Stimulated activated CD4-positive, alpha-beta T cell treated with anti-CD3 and anti-CD28 coated beads, Interleukin-15, amount 100 ng/mL, for 1 hour (primary cell): Measurements from ENCODE around the gene PABPC3.

Experiments
- DNase-seq, 2 donors: peaks; one replicate each; pipeline ENCODE4 v3.0.0-alpha.2; 2020; ENCODE audit warnings: low read depth in 1 of 2, low spot score in 1 of 2

PABPC3 gene

DNA sequence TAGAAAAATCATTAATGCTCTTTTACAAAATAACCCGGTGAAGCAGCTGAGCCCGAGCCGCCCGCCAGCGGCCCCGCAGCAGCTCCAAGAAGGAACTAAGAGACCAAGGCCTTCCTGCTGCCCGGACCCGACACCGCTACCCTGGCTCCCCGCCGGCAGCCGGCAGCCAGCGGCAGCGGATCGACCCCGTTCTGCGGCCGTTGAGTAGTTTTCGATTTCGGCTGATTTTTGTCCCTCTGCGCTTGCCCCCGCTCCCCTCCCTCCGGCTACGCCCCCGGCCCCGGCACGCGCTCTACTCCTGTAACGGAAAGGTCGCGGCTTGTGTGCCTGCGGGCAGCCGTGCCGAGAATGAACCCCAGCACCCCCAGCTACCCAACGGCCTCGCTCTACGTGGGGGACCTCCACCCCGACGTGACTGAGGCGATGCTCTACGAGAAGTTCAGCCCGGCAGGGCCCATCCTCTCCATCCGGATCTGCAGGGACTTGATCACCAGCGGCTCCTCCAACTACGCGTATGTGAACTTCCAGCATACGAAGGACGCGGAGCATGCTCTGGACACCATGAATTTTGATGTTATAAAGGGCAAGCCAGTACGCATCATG, at the start of gene PABPC3:
Gene PABPC3 (plus strand): TSS at position 286 of the 603 bp plus-strand sequence. CDS start 63 bp downstream, at position 349.
- DNase-seq: no peak

DNA sequence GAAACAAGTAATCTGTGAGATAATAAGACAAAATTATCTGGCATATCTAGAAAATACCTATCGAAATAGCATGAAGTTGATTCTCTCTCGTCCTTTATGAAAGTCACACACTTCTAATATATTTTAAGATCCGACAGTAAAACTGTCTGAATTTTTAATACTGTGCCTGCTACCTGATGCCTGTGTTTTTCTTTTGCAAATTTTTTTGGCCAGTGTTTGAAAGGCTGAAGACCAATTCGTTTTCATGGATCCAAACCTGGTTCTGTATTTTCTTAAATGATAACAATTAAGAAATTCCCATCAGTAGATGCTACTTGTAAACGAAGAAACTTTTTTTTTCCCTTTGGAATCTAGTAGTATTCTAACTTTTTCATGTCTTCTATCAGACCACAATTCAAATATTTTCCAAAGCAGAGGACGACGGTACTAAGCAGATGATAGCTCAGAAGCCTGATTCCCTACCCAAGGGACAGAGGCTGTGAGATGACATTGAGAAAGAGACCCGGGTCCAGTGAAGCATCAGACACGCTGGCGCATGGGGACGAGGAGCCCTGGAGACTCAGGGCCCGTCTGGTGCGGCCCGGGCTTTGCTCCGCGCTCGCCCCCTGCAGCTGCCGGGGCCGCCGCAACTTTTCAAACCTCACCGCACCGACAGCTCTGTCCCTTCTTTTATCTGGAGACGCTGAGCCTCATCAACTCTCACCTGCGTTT, 49.5 kb upstream of the PABPC3 start:
- DNase-seq: no peak

DNA sequence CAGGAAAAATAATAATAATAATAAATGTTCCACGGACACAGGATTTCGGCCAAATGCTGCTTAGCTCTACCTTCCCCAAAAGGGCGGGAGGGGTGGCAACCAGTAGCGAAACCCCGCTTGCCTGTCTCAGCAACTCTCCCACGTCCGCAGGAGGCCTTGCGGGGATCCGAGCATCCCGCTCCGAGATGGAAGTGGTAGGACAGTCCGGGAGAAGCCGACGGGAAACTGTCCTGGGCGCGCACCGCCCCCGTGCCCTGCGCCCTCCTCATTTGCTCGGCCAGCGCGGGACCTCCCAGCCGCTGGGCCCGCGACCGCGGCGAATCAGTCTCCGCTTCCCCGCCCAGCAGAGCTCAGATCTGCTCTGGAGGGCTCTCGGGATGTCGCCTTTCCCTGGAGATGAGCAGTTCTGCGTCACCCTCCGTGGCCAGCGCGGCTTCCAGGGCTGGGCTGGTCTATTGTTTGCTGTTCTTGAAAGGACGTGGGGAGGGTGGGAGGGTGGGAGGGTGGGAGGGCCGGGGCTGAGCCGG, 48.9 kb upstream of the PABPC3 start:
- no peak for DNase-seq

DNA sequence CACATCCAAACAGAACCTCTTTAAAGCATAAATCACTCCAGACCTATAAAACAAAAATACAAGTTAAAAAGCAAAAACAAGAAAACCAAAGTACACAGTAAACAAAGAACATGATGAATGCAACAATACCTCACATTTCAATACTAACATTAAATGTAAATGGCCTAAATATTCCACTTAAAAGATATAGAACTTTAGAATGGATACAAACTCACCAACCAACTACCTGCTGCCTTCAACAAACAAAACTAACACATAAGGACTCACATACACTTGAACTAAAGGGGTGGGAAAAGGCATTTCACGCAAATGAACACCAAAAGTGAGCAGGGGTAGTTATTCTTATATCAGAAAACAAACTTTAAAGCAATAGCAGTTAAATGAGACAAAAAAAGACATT, 44.9 kb upstream of the PABPC3 start:
- DNase-seq: no peak

DNA sequence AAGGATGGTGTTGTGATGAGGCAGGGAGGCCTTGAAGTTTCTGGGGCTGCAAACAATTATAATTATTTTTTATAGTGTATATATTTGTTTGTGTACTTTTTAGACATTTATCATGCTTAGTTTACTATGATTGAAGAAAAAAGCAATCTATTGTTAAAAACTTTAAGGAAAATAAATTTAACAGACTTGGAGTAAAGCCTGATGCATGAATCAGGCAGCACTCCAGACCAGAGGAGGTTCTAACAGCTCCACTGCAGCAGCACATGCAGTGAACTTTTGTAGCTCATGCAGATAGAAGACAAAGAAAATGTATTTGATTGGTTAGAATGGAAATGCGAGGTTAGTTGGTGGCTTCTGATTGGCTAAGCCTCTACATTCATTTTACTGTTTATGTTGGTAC, 36.8 kb upstream of the PABPC3 start:
- DNase-seq: no peak

DNA sequence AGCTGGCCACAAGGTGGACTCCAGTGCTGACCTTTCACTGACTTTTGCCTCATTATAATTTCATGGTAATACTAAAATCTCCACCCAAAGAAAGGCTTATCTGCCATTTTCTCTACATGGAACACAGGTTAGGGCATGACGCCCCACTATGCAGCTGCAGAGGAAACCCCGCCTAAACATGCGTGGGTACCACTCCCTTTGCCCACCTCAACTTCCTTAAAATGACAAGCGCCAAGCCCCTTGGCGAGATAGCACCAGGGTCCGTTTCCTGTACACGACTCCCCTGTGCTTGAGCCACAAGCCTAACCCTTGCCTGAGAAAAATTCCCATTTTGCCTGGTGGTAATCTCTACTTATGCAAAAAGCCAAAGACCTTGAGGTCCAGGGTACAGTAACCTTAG, 36.0 kb upstream of the PABPC3 start:
- DNase-seq: no peak

DNA sequence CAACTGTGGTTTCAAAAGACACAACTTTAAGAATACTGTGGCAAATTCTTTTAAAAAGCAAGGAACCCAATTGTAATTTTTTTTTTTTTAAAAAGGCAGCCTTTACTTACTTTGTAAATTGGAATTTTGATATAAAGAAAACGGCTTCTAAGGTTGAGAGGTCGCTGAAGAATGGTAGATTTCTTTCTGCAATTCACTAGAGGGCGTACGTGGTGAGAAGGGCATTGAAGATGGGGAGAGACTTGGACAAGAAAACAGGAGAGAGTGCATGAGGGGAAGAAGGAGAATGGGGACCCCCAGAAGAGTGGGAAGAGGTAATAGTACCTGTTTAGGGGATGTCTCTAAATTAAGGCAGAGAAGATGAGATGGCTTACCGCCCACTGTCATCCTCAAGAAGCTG, 33.5 kb upstream of the PABPC3 start:
- no peak for DNase-seq

DNA sequence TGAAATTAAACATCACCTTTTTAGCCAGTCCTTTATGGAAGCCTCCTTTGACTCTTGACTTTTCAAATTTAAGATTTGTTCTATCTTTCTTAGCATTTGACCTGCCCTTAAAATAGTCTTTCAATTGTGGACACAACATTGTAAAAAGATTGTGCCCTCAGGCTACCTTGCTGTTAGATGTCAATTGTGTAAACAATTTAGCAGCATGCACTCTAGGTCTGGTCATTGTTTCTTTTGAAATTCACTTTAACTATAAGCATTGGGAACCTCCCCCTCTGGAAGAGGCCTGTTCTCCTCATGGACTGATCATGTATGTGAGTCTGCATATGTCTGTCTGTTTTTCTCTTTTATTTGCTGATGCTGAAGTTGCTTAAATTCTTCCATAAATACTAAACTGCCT, 31.5 kb upstream of the PABPC3 start:
- no peak for DNase-seq

DNA sequence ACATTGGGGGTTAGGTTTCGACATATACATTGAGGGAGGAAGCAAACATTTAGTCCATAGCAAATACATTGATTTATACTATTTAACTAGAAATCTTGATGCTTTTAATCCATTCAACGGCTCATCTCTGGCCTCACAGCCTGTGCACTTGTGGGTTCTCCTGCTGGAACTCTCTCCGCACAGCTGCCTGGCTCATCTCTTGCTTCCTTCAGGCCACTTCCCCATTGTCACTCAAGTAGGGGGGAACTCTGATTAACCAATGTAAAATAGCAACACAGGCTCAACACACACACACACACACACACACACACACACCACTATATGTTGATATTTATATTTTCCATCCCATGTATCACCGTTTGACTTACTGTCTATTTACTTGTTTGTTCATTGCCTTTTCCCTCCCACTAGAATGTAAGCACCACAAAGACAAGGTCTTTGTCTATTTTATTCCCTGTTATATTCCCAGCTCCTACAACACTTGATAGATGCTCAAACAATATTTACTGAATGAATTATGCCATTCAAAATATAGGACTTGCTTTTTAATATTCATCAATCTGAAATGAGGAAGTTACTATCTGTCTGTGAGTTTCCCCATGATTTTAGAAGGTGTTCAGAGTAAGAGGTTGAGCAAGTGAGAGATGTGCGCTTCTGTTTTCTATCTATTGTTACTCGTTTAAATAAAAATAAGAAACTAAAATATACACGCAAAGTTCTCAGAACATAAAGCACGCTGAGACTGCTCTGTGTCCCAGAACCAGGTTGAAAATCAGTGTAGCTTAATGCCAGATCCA, 29.8 kb upstream of the PABPC3 start:
- no peak for DNase-seq

DNA sequence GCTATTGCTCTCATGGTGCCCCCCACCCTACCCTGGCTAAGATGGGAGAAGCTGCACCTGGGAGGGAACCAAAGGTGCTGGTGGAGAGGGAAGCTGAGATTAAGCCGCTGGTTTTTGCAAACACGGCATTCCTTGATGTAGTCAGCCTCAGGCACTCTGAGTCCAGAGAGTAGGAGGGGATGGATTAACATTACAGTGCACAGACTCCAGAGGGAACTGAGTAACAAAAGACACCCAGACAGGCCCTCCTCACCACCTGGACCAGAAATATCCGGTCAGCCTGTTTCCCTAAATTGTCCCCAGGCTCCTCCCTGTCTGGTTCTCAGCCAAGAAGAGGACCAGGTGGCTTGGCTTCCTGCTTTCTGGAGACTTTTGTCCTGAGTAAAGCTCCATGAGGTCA, 28.9 kb upstream of the PABPC3 start:
- no peak for DNase-seq

DNA sequence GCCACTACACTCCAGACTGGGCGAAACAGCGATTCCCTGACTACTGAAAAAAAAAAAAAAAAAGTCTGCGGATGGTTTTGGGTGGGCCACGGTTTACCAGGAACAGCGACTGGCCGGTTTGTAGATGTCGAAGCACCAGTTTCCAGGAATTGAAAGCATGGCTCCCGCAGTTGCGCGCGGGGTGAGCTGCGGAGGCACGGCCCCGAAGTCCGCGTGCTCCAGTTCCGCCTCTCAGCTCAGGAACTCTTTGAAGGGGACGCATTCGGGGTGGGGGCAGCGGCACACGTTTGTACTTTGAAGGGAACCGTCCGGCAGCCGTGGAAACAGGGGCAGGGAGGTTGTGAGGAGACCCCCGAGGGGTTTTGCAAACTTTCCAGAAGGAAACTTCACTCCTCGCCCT, 27.1 kb upstream of the PABPC3 start:
- DNase-seq: no peak

DNA sequence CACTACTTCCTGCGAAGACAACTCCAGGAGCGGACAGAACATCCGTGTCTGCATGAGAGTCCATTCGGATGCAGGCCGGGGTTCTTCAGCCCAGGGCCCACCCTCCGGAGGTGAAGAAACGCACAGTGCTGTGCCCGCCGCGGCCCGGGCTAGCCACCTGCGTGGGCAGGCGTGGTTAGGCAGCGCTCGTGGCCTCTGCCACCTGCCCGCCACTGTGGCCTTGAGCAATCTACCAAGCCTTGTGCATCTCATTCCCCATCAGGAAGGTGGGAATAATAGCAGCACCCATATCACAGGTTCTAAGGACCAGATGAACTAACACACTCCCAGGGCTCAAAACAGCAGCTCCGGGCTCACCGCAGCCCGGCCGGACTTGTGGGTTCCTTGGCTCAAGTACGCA, 26.7 kb upstream of the PABPC3 start:
- DNase-seq: no peak

DNA sequence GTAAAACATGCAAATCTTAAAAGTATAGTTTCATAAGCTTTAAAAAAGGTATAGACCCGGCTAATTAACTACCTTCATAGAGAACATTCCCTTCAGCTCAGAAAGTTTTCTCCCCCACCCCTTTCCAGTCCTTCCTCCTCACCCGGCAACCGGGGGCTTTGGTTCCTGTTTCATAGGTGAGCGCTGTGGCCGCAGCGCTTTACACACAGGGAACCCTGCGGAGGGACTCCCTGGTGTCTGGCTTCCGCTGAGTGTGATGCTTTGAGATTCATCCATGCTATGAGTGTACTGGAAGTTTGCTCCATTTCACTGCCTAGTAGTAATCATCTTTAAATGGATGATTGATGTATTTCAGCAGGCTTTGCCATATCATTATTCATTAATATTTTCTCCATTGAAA, 26.0 kb upstream of the PABPC3 start:
- DNase-seq: no peak

DNA sequence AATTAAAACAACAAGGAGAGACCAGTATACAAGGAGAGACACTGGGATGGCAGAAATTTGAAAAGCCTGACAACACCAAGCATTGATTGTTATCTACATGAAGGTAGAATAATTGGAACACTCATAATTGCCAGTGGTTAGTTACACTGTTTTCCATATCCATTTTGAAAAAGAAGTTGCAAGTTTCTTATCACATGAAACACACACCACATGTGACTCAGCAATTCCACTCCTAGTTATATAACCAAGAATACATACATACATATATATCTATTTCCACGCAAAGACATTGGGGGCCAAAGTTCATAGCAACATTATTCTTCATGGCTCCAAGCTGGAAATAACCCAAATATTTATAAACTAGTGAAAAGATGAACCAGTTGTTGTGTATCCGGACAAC, 15.2 kb upstream of the PABPC3 start:
- DNase-seq: no peak

DNA sequence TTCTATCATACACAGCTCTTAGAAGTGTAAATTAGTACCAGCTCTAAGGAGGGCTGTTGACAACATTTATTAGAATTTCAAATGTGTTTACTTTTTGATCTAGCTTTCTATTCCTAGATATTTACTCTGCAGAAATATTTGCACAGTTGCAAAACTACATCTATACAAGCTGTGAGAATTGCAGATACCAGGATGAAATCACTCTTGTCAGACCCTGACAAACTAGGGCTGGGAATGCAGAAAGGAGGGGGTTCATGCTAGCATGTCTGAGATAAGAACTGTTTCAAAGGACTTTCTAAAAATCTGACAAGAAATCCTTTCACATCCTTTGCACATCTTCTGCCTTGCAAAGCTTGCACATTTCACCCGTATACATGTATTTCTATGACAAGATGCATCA, 11.8 kb upstream of the PABPC3 start:
- DNase-seq: no peak

DNA sequence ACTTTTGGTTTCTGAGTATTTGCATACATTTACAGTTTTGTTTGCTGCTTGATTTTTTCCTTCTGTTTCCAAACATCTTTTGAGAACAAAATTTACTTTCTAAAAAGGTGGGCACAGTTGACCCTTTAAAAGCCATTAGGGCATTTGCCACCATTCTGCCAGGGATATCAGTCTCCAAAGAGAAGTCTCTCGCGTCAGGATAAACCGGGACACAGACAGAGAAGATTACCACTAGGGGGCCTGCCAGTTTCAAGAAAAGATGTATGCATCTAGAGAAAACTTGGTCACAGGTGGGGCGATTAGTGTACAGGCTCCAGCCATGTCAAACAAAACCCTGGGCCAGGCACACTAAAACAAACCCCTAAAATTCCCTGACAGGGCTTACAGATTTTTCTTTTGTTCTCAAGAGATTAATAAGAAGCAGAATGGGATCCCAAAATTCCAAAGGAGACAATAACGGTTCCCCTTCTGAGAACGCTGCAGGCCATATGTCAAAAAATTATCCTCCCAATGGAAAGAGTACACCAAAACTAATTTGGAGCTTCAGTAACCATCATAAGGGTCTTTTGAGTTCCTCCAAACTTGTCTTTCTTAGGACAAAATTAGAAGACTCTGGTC, 10.7 kb upstream of the PABPC3 start:
- DNase-seq: no peak

DNA sequence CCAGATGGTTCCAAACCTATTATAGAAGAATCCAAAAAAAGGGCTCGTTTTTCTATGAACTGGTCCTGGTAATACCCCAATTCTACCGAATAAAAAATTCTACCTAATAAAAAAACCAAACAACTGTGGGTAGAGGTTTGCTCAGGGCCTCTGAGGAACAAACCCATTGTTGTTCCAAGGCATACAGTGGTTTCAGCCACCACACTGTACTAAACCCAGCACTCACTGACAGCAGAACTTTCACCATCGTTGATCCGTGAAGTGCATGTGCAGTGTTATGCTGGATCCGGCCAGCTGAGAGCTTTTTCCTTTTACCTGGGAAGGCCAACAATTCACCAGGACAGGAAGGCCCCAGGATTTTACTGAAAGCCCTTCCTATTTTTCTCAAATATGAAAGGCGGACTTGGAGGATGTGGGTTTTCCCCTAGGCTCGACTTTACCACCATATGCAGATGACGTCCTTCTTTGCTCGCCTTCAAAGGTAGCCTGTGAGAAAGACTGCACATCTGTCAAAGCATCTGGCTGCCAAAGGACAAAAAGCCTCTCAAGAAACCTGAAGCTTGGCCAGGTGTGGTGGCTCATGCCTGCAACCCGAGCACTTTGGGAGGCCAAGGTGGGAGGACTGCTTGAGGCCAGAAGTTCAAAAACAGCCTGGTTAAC, 7.2 kb upstream of the PABPC3 start:
- no peak for DNase-seq

DNA sequence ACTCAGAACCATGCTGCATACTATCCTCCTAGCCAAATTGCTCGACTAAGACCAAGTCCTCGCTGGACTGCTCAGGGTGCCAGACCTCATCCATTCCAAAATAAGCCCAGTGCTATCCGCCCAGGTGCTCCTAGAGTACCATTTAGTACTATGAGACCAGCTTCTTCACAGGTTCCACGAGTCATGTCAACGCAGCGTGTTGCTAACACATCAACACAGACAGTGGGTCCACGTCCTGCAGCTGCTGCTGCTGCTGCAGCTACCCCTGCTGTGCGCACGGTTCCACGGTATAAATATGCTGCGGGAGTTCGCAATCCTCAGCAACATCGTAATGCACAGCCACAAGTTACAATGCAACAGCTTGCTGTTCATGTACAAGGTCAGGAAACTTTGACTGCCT, 1.5 kb downstream of the PABPC3 start:
- DNase-seq: no peak

DNA sequence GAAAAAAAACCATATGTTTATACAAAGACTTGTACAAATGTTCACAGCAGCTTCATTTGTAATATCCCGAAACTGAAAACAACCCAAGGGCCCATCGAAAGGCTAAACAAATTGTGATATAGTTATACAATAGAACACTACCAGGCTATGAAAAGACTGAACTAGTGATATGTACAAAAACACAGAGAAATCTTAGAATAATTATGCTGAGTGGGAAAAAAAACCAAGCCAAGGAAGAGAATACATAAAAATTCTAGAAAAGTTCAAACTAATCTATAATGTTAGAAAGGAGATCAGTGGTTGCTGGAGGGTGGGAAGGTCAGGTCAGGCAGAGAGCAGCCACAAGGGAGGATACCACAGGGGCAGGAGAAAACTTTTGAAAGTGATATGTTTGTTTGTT, 7.8 kb downstream of the PABPC3 start:
- DNase-seq: no peak

DNA sequence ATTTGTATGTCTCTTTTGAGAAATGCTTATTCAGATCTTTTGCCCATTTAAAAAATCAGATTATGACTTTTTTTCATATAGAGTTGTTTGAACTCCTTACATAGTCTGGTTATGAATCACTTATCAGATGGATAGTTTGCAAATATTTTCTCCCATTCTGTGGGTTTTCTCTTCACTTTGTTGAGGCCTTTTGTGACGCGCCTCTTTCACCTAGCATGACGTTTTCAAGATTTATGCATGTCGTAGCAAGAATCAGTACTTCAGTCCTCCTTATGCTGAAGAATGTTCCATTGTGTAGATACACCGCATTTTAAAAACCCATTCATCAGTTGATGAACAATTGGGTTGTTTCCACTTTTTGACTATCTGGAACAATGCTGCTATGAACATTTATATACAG, 13.4 kb downstream of the PABPC3 start:
- DNase-seq: no peak

DNA sequence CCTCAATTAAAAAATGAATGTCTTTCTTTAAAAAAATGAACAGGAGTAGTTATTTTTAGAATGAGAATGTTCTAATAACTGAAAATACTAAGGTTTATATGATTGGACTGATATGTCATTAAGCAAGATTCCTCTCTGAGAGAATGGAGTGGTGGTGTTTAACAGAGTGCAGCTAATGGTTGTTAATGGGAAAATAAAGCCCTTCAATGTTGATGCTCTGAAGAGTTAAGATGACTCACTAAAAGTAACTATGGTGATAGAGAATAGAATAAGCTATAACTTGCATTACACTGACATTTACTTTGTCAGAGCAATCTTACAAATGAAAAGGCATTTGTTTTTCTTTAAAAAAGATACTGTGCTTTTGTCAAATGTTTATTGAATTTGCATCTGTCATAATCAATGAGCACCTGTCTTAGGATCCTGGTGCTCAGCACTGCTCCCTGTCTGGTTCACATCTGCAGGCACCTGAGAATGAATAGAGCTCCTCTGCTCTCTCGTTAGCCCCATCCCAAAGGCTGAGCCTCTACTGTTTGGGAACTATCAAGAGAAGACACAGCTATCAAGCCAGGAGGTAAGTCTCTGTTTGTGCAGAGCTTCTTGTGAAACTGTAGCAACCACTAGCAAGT, 15.1 kb downstream of the PABPC3 start:
- no peak for DNase-seq
